Brain microvascular endothelial cell (primary cell): ENCODE data around the gene RHBDL3.

ENCODE experiments used
- DNase-seq: peaks from one replicate; pipeline ENCODE4 v3.0.0-alpha.2; 2020
- H3K27ac ChIP-seq: fragments of 250-450 bp; sonication (Bioruptor Pico); 2 replicates; pipeline ENCODE4 v1.5.1; 2020; ENCODE audit warnings: mild to moderate bottlenecking, moderate library complexity
- H3K27me3 ChIP-seq: fragments of 250-450 bp; sonication (Bioruptor Pico); replicated peaks from 2 replicates; pipeline ENCODE4 v1.5.1; 2020; ENCODE audit warnings: mild to moderate bottlenecking
- H3K36me3 ChIP-seq: fragments of 250-450 bp; sonication (Bioruptor Pico); replicated peaks from 2 replicates; pipeline ENCODE4 v1.5.1; 2020; ENCODE audit warnings: mild to moderate bottlenecking
- H3K4me3 ChIP-seq: 2 replicates; pipeline ENCODE4 v1.5.1; 2011; ENCODE audit warnings: low read depth, mild to moderate bottlenecking, control low read depth, low read length, moderate library complexity
- in situ Hi-C: cut with HindIII; loops from 2 replicates; pipeline ENCODE4 v1.10.0; 2017; ENCODE audit warnings: low sequenced_read_pairs, low pct_ligation_motif_present
- TF ChIP-seq, protein P1 (sequence below): IDR thresholded peaks from 2 replicates; pipeline ENCODE4 v1.5.1; 2011; ENCODE audit warnings: low read depth, mild to moderate bottlenecking, moderate library complexity, low read length, control low read depth, inconsistent platforms; ENCODE audit errors: missing control alignments

RHBDL3 gene

DNA sequence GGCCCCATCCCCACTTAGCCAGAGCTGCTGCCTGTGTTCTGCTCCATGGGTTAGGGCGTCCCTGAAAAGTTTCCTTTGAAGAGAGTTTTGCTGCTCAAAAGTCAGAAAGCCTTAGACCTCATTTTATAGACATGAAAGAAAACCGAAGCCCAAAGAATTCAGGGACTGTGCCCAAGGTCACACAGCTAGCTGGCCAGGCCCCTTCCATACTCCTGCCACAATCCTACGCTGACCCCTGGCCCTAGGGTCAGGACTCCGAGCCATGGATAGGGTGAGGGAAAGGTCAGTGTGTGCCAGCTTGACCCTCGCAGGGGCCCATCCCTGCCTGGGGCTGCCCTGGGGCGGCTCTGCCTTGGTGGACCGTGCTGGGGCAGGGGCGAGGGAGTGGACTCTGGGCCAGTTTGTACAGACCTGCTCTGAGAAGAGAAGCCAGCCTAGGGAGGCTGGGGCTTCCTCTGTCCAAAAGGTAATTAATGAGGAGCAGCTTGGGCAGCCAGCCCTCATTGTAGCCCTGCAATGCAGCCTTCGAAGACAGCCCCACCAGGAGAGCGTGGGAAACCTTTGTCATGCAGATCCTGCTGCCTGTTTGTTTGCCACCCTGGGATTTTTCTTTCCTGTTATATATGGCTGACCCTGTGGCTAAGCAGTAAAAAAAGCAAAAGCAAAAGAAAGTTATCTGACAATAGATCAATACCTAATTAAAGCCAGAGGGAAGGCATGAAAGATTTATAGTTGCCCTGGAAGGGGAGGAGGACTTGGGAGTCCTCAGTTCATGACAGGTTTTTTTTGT, 37.4 kb downstream of the RHBDL3 start:
- Histone ChIP-seq H3K27ac (no peak overlapping the region), H3K27me3 (no peaks in the 10 kb centered on the region), H3K4me3 (no peak overlapping the region), H3K36me3 (no peaks in the 10 kb centered on the region)
- DNase-seq = no peak
- in situ Hi-C loops = no loop called here
- TF ChIP-seq, protein P1, sequence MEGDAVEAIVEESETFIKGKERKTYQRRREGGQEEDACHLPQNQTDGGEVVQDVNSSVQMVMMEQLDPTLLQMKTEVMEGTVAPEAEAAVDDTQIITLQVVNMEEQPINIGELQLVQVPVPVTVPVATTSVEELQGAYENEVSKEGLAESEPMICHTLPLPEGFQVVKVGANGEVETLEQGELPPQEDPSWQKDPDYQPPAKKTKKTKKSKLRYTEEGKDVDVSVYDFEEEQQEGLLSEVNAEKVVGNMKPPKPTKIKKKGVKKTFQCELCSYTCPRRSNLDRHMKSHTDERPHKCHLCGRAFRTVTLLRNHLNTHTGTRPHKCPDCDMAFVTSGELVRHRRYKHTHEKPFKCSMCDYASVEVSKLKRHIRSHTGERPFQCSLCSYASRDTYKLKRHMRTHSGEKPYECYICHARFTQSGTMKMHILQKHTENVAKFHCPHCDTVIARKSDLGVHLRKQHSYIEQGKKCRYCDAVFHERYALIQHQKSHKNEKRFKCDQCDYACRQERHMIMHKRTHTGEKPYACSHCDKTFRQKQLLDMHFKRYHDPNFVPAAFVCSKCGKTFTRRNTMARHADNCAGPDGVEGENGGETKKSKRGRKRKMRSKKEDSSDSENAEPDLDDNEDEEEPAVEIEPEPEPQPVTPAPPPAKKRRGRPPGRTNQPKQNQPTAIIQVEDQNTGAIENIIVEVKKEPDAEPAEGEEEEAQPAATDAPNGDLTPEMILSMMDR = no peak

- in situ Hi-C loops = no loop called here
- Histone ChIP-seq H3K27ac (no peak overlapping the region), H3K4me3 (no peak overlapping the region), H3K36me3 (no peaks in the 10 kb centered on the region), H3K27me3 (no peaks in the 10 kb centered on the region)
- no peak for DNase-seq
- TF ChIP-seq, protein P1 = no peak
Measured at GRCh38 chr17:32303781-32304288, 38.2 kb downstream of the RHBDL3 start.

GRCh38 chr17:32305049-32305448, 39.4 kb downstream of the RHBDL3 start:
- DNase-seq = no peak
- H3K27me3 ChIP-seq = no peaks in the 10 kb centered on the region
- H3K27ac ChIP-seq = no peak overlapping the region
- H3K36me3 ChIP-seq = no peaks in the 10 kb centered on the region
- in situ Hi-C loops = no loop called here
- TF ChIP-seq, protein P1 = no peak
- no peak overlapping the region for H3K4me3 ChIP-seq

GRCh38 chr17:32307658-32308057, 42.0 kb downstream of the RHBDL3 start:
- Histone ChIP-seq H3K27me3 (no peaks in the 10 kb centered on the region), H3K27ac (no peak overlapping the region), H3K4me3 (no peak overlapping the region), H3K36me3 (no peaks in the 10 kb centered on the region)
- in situ Hi-C loops = no loop called here
- no peak for DNase-seq
- TF ChIP-seq, protein P1 = no peak

DNA sequence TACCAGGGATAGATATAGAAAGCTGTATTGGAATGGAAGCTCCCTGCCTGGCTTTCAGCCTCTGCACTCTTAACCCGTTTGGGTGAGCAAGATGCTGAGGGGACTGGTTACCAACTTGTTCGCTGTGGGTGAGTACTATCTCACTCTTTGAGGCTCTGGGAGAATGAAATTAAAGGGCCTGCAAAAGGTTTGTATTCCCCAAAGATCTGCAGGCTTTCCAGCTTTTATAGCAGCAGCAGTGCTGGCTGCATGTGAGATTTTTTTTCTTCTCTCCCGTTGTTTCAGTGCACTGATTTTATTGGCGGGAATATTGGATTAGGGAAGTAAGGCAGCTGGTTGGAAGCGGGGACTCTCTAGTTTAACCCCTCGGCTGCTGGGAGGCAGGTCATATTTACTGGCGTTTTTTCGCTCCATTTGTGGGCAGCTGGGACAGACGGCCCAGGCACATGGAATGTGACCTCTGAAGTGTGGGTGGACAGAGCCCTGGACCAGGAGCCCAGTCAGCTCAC, 45.5 kb downstream of the RHBDL3 start:
- Histone ChIP-seq H3K27me3 (no peaks in the 10 kb centered on the region), H3K27ac (no peak overlapping the region), H3K4me3 (no peak overlapping the region), H3K36me3 (no peaks in the 10 kb centered on the region)
- in situ Hi-C loops = no loop called here
- DNase-seq = no peak
- TF ChIP-seq, protein P1 = no peak
